Activated B cell treated with CpG ODN at 0.5 μM for 24 hours (primary cell): Measurements from ENCODE around the gene SIT1. TPM values are rescaled to one million over a fixed set of nuclear protein-coding genes. Genes with fewer than 3 reads are reported as not detected.

Experiments used
- ATAC-seq: fragments of 200-7000 bp; cut with Tn5 transposase; one replicate; pipeline ENCODE4 v1.10.0; 2021; ENCODE audit warnings: low read depth, mild to moderate bottlenecking, moderate library complexity
- CTCF ChIA-PET: fragments of 350-600 bp; sonication (Branson Sonifier 250); formaldehyde crosslinking; loops from one replicate; lab custom pipeline; 2021; ENCODE audit warnings: antibody characterized with exemption; lab: Charles Lee
- POLR2A ChIA-PET: fragments of 350-600 bp; sonication (Branson Sonifier 250); formaldehyde crosslinking; loops from one replicate; lab custom pipeline; 2021; ENCODE audit warnings: antibody characterized with exemption; lab: Charles Lee
- DNase-seq: peaks from one replicate; pipeline ENCODE4 v3.0.0; 2022
- H3K27ac Mint-ChIP-seq: one replicate; pipeline ENCODE4 v1.8.0; 2020; ENCODE audit warnings: mixed read lengths
- H3K27me3 Mint-ChIP-seq: one replicate; pipeline ENCODE4 v1.8.0; 2021; ENCODE audit warnings: mixed read lengths
- H3K36me3 Mint-ChIP-seq: one replicate; pipeline ENCODE4 v1.8.0; 2021; ENCODE audit warnings: low read depth, mixed read lengths
- H3K4me1 Mint-ChIP-seq: one replicate; pipeline ENCODE4 v1.8.0; 2021; ENCODE audit warnings: mixed read lengths
- H3K4me3 Mint-ChIP-seq: one replicate; pipeline ENCODE4 v1.8.0; 2020; ENCODE audit warnings: mild to moderate bottlenecking, mixed read lengths
- H3K9me3 Mint-ChIP-seq: one replicate; pipeline ENCODE4 v1.8.0; 2020; ENCODE audit warnings: mixed read lengths
- CTCF ChIP-seq: fragments of 200-600 bp; IDR thresholded peaks from one replicate; pipeline ENCODE4 v1.8.0; 2022; ENCODE audit warnings: antibody characterized with exemption, mild to moderate bottlenecking
- intact Hi-C: fragments of 100-400 bp; cut with micrococcal nuclease; formaldehyde crosslinking; loops from one replicate; pipeline ENCODE4 v1.15.1; 2024
- total RNA-seq: library from RNA; stranded (reverse); gene quantifications from 2 replicates; pipeline ENCODE4 v1.2.3, GENCODE V29; 2022

SIT1 gene
- total RNA-seq, 1 donor from 2014 or later = 27.5 TPM

- no peak for TF ChIP-seq CTCF
- Mint-ChIP-seq H3K4me1 (peaks cover 93% of the 10 kb centered on the region), H3K36me3 (peaks cover 43% of the 10 kb centered on the region), H3K27ac (peak within 1 kb of the TSS; percentile 97), H3K9me3 (no peaks in the 10 kb centered on the region), H3K4me3 (peak within 1 kb of the TSS; percentile 87), H3K27me3 (no peaks in the 10 kb centered on the region)
- DNase-seq = no peak
- peak; percentile 48 for ATAC-seq
- ChIA-PET POLR2A (interaction anchor here (0.9 to 15.6 kb wide), 11 partner anchors 9 to 573 kb away, joined by 3 to 549 read pairs (median 27); partner anchors contain the start of genes ARHGEF39, CCDC107, CLTA and CREB3), CTCF (interaction anchor here (1.0 to 13.1 kb wide), 6 partner anchors 10 to 78 kb away, joined by 3 to 162 read pairs (median 10); partner anchors contain the start of genes ARHGEF39, CCDC107, RMRP and SIT1)
- intact Hi-C loops = loop anchor here (1.0 kb wide), 2 partner anchors 78 to 101 kb away; no protein-coding TSS in a partner anchor
These were observed 32.4 kb downstream of the SIT1 start, which contains the start of gene CD72 for GRCh38 chr9:35618325-35618727. CD72 (minus strand) TSS chr9:35618413; CDS start chr9:35618303, 110 bp downstream.

- ChIA-PET CTCF (interaction anchor here (0.7 to 13.1 kb wide), 11 partner anchors 13 to 209 kb away, joined by 3 to 162 read pairs (median 8); partner anchors contain the start of genes ARHGEF39, CCDC107, CREB3 and RMRP), POLR2A (interaction anchor here (0.6 to 15.6 kb wide), 11 partner anchors 8 to 211 kb away, joined by 3 to 549 read pairs (median 27); partner anchors contain the start of genes ARHGEF39, CCDC107, CREB3 and FAM221B)
- Mint-ChIP-seq H3K36me3 (peaks cover 51% of the 10 kb centered on the region), H3K4me1 (peaks cover 99% of the 10 kb centered on the region), H3K27ac (peak overlapping the region; percentile 97), H3K27me3 (no peaks in the 10 kb centered on the region), H3K9me3 (no peaks in the 10 kb centered on the region), H3K4me3 (peak overlapping the region; percentile 87)
- intact Hi-C loops = no loop called here
- no peak for ATAC-seq
- TF ChIP-seq CTCF = no peak
- DNase-seq = no peak
These were observed 33.2 kb downstream of the SIT1 start for GRCh38 chr9:35617548-35617947.

- no peak for TF ChIP-seq CTCF
- Mint-ChIP-seq H3K4me1 (peaks cover 98% of the 10 kb centered on the region), H3K9me3 (no peaks in the 10 kb centered on the region), H3K27ac (peak overlapping the region; percentile 97), H3K36me3 (peaks cover 57% of the 10 kb centered on the region), H3K4me3 (peak overlapping the region; percentile 87), H3K27me3 (no peaks in the 10 kb centered on the region)
- CTCF ChIA-PET = interaction anchor here (0.7 to 13.1 kb wide), 11 partner anchors 11 to 209 kb away, joined by 3 to 162 read pairs (median 8); partner anchors contain the start of genes ARHGEF39, CCDC107, CREB3 and RMRP
- POLR2A ChIA-PET = interaction anchor here (0.6 to 15.6 kb wide), 11 partner anchors 7 to 212 kb away, joined by 3 to 549 read pairs (median 27); partner anchors contain the start of genes ARHGEF39, CCDC107, CREB3 and FAM221B
- DNase-seq (peak; percentile 64), ATAC-seq (peak; percentile 8)
- intact Hi-C loops = no loop called here
These were observed 33.9 kb downstream of the SIT1 start for GRCh38 chr9:35616681-35617459.

GRCh38 chr9:35615981-35616680 lies 34.6 kb downstream of the SIT1 start:
- POLR2A ChIA-PET = interaction anchor here (0.6 to 15.6 kb wide), 13 partner anchors 7 to 134 kb away, joined by 3 to 549 read pairs (median 24); partner anchors contain the start of genes ARHGEF39, CCDC107, CREB3 and GBA2
- DNase-seq = no peak
- CTCF ChIA-PET = interaction anchor here (1.2 to 13.1 kb wide), 9 partner anchors 10 to 115 kb away, joined by 3 to 162 read pairs (median 9); partner anchors contain the start of genes ARHGEF39, CCDC107, CREB3 and RMRP
- Mint-ChIP-seq H3K36me3 (peaks cover 65% of the 10 kb centered on the region), H3K27ac (peak overlapping the region; percentile 97), H3K9me3 (no peaks in the 10 kb centered on the region), H3K27me3 (no peaks in the 10 kb centered on the region), H3K4me3 (peak overlapping the region; percentile 87), H3K4me1 (peaks cover 98% of the 10 kb centered on the region)
- intact Hi-C loops = no loop called here
- no peak for ATAC-seq
- TF ChIP-seq CTCF = no peak
